Glomerular endothelial cell (primary cell): Measurements from ENCODE around the gene TMPRSS13. TPM values are rescaled to one million over a fixed set of nuclear protein-coding genes. Genes with fewer than 3 reads are reported as not detected.

Source experiments
- DNase-seq: peaks from one replicate; pipeline ENCODE4 v3.0.0-alpha.2; 2011; ENCODE audit warnings: low read depth, low spot score; ENCODE audit errors: extremely low read depth
- total RNA-seq: library from RNA; depleted of rRNA; stranded (reverse); fragments of >200 nt; gene quantifications from 2 replicates; pipeline ENCODE4 v1.2.3, GENCODE V29; 2015

Gene TMPRSS13
- total RNA-seq, 1 donor from 2014 or later, result 0.06 TPM

DNA sequence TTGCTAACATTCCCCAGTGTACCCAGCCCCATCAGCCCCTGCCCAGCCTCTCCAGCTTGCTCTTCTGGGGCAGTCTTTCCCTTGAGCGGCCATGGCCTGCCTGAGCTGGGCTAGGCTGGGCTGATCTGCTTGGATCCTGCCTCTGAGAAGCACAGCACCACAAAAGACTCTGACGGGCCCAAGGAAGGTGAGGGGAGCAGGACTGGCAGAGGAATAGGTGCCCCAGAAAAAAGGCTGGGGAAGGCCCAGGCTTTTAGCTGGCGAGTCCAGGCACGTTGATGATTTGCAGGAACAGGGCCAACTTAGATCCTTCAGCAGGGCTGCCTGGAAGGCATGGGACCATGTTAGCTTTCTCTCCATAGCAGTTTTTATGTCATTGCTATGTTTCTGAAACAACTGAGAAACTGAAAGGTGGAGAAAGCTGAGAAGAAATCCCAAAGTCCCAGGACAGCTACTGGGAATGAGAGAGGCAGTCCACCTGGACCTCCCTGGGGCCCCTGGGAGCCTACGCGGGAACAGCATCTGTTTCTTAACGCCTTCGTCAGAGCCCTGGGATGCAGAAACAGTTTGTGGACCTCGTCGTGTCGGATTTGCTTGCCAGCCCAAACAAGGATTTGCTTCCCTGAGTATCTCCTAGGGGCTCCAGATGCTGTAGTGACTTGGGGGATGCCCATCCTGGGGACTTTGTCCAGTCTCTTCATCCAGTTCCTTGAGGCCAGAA is 28.3 kb downstream of the TMPRSS13 start:
- no peak for DNase-seq

DNA sequence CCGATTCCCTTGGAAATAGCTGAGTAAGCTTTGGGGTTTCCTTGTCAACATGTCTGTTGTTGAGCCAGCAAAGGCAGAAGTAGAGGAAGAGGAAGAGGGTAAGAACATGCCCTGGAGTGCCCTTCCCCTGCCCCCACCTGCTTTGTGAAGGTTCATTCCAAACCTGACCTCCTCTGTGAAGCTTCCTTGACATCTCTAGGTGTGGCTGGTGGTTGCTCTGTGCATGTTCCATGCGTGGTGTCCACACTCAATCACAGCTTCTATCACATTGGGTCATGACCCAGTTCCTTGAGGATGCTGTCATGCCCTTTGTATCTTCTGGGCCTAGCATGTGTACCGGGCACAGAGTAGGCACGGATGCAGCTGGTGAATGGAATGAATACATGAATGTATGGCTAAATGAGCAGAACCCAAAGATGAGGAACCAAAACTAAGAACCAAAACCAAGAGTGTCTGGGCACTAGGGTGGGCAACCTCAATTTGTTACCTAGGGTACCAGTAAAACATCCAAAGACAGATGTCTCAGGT is 29.0 kb downstream of the TMPRSS13 start:
- no peak for DNase-seq

DNA sequence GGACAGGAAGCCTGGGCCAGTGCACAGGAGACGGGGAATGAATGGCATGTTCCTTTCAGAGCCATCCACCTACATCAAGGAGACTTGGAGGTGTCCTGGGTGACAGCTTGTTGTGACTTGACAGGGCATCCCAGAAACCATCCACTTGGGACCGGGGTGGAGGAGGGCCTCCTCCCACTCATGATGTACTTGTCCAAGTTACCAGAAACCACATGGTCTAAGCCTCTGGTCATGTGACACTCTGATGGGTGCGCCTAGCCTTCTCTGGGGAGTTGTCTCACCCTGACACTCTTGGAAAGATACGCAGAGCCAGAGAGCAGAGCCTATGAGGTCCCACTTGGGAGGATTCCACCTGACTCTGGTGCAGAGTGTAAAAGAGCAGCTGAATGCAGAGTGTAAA is 31.1 kb downstream of the TMPRSS13 start:
- no peak for DNase-seq

DNA sequence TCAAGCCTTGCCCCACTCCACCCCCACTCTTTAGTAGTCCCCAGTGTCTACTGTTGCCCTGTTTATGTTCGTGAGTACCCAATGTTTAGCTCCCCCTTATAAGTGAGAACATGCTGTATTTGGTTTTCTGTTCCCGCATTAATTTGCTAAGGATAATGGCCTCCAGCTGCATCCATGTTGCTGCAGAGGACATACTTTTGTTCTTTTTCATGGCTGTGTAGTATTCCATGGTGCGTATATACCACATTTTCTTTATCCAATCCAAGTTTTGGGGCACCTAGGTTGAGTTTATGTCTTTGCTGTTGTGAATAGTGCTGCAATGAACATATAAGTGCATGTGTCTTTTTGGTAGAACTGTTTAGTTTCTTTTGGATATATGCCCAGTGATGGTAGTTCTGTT is 36.6 kb downstream of the TMPRSS13 start:
- DNase-seq, result no peak

DNA sequence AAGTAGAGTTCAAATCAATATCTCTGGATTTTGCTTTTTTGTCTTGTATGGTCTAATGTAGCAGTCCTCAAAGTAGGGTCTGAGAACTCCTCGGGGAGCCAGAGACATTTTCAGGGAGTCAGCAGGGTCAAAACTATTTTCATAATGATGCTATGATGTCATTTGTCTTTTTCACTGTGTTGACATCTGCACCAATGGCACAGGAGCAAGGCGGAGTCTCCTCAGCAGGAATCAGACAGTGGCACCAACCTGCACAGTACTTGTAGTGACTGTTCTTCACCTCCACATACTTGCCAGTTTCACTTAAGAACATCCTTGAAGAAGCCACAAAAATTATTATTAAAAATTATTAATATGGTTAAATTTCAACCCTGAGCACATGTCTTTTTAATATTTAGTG is 37.8 kb downstream of the TMPRSS13 start:
- DNase-seq, result no peak

DNA sequence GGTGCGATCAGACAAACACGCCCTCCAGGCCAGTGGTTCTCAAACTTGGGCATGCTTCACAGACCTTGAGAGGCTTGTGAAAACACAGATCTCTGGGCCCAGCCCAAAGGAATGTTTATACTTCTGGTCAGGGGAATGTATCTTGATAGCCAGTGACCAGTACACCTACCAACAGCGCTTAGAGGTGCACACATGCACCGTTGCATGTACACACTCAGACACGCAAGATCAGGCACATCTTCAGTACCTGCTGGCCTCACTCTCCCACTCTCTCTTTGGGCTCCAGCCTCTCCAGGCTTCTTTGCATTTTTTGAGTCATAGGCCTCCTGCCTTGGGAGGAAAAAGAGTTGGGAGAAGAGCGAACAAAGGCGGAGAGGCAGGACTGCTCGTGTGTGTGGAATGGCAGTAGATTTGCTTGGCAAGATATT is 41.0 kb downstream of the TMPRSS13 start:
- no peak for DNase-seq

DNA sequence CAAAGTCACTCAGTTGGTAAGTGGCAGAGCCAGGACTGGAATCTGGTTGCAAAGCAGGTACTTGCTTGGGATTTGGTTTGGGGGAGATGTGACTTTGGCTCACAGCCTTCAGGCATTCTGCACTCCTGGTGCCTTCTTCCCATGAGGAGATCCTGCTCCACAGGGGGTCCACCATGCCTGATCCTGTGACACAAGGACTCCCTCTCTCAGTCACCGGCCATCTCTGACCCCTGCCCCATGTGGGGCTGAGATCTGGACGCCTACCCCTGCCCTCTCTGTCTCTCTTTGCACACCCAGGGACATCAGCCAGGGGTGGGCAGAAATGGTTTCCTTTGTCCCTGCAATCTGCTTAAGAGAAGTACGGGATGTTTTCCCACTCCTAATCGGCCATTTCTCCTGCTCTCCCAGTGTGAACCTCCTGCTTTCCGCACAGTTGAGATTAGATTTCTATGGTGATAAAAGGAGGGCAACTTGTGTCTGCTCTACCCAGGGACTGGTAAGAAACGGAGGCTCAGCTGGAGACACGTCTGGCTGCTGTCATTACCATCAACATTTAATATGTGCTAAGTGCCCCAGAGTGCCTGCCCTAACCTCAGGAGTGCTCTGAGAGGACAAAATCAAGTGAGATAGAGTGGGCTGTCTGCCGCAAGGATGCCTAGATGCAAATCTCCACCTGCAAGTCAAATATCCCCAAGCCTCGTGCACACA is 41.6 kb downstream of the TMPRSS13 start:
- no peak for DNase-seq

DNA sequence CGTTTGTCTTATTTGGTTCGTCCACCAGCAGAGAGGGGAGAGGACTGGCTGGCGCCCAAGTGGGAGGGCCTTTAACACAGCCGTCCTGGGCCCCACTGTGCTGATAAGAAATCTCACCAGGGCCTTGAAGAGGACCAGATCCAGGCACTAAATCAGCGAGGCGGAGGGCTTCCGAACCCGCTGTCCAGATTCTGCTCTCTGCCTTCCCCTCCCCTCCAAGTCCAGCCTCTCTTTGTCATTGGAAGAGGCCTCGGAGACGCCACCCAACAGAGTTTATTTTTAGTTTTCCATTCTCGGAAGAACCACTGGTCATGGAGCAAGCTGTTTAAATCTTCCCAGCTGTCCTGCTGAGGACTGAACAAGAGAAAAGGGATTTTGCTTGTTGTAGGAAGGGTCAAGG is 43.4 kb downstream of the TMPRSS13 start:
- no peak for DNase-seq

DNA sequence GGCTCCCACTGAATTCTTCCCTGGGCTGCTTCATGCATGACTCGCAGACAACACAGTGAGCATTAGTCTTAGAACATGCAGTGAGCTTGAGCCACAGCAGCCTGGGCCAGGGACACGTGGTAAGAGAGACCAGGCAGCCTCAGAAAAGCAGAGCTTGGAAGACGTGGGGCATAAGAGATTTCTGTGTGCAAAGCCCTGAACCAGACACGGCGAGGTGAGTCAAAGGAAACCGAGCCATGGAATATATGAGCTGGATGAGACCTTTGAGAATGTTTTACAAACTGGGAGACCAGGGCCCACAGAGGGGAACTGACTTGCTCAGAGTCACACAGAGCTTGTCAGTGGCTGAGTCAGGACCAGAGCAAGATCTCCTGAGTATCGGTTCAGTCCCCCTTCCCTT is 44.2 kb downstream of the TMPRSS13 start:
- no peak for DNase-seq

DNA sequence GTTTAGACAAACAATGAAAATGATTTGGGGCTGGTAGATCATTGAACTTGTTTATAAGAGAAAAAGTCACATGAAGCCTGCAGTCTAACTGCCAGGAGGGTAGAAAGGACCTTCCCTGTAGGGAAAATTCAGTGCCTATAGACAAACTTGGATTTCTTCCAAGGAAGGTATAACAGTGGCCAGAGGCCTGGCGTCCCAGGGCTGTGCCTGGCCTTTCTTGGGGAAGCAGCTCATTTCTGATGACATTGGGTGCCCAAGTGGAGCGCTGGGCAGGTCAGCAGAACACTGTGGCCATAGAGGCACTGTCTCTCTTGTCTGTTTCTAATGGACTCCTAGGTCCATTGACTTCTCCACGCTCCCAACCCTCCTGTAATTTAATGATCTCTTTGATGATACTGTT is 46.1 kb downstream of the TMPRSS13 start:
- no peak for DNase-seq

DNA sequence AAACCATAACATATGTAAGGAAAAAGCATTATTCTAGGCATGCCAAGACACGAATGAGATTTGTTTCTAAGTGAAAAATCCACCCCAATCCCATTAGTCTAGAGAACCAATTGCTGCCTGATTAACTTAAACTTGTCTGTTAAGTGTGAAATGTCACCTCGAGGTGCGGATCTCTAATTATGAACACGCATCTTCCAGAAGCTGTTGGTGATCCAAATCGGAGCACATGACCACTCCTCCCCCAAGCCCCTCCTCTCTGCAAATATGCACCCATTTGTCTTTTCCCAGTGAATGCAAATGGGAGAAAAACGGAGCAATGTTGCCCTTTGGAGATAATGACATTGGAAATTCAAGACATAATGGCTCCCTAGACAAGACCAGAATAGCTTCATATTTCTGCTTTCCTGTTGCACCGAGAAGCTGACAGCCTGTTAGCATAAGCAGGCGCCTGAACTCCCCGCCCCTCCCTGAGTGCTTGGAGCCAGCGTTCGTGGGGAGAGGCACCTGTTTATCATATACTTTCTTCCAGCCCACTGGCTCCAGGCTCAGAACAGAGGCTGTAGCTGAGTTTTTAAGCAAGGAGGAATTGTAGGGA is 46.8 kb downstream of the TMPRSS13 start:
- no peak for DNase-seq

DNA sequence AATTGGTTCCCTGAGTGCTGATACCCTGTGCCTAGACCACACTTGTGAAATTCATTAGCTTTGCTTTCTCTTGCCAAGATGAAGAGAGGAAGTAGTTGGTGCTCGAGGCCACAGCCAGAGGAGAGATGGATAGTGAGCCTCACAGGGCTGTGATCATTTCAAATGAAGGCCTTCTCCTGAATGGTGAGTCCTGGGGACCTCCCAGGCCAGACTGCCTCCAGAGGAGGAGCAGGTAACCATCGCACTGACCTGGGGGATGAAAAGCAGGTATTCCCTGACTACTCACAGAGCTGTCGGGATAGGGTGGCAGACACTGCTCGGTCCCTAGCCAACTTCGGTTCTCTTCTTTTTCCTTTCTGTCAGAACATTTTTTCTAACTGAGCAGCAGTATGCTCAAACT is 48.0 kb downstream of the TMPRSS13 start:
- DNase-seq, result no peak

DNA sequence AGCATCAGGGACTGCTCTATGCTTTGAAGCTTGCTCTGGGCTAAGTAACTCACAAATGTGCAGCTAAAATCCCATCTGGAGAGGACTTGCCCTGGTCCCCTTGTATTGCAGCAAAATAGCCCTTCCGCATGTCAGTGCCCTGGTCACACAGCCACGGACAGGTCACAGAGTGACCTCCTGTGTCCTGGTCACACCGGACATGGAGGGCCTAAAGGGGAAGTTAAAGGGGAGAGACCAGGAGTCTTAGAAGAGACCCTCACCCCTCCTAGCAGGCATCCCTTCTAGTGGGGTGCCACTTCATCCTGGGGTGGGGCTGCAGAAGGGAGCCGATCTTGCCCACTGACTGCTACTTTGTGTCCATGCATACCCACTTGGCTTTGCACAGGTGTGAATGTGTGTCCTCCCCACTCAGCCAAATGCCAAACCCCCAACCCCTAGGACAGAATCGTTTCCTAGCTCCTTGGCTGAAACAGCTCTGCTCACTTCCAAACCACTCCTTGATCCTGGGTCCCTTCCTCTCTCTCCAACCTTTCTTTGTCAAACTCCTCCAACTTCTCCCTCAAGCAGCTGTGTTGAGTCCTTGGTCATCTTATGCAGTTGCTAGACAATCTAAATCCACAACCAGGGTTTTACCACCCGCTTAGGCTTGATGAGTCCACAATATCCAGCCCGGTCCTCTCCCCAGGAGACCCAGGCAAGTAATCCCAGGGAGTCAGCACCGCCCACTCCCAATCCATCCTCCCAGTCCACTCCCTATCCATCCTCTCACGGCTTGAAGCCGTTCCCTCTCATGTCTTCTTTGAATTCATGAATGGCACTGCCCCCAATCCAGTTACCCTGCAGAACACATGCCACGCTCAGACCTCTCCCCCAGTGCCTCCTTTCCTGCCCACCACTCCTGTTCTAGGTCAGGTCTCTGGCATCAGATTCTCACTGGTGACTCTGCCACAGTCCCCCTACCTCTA is 49.4 kb downstream of the TMPRSS13 start:
- DNase-seq, result no peak

DNA sequence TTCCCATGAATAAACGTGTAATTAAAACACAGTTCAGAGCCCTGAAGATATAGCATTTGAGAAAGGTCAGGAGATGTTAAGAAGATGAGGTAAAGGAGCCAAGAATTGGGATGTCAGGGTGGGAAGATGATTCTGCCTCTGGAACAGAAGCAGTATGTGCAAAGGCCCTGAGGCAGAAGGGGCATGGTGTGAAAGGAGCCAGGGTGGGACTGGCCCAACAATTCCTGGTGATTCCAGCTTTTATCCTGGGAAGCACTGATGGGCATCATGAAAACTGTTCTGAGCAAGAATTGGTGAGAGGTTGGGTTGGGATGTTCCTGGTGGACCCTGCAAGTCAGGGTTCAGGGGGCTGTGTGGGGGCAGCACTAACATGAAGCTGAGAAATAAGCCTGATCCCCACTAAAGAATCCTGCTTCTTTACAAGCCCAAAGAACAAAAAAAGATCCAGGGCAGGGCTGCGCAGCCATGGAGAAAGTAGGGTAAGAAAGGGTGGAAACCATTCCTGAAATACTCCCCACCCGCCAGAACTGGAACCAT is 50.2 kb downstream of the TMPRSS13 start:
- DNase-seq, result no peak

DNA sequence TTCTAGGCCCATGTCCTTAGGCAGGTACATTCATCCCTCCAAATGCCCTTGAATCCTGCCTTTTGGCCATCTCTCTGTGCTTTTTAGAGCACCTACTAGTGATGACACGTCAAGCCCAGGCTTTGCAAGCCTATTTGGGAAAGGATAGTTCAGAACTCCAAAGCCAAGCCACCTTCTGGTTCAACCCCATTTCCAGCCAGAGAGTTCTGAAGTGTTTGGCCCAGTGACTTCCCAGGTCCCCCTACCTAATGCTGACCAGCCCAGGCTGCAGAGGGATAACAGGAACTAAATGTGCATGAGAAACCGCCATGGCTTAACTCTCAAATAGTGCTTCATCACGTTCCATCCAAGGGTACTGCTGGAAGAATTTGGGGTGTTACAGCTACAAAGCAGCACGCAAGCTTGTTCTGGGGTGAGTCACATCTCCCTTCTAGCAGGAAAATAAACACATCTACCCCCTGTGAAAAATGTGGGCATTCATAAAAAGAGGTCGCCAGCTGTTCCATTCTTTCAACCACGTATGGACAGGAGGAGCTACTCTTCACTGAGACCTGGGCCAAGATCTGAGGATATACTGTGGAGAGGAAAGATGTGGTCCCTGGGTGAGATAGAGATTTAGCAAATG is 50.8 kb downstream of the TMPRSS13 start:
- no peak for DNase-seq

DNA sequence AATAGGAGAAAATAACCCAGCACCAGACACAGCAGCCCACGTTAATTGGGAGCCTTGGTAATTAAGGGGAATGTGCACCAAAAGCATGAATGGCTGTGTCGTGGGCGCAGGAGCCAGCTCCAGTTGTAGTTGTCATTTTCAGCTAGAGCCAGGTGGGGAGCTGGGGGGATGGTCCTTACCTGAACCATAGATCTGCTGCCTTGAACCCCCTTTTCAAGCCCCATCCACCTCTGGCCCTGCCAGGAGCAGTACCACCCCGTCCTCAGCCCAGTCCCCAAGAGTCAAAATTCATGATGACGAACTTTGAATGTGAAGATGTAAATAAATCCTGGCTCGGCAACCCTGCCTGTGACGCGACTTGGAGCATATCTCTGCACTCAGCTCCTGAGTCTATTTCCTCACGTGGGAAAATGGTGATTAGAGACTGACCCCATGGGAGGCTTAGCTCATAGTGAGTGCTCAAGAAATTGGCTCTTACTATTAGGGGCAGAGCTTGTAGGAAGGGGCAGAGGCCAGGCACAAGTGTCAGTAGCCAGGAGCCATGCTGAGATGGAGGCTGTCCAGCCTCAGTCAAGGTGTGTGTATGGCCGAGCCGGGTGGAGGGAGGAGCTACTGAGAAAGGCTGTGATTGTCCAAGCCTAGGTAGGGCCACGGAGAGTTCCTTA is 52.0 kb downstream of the TMPRSS13 start:
- DNase-seq, result no peak

DNA sequence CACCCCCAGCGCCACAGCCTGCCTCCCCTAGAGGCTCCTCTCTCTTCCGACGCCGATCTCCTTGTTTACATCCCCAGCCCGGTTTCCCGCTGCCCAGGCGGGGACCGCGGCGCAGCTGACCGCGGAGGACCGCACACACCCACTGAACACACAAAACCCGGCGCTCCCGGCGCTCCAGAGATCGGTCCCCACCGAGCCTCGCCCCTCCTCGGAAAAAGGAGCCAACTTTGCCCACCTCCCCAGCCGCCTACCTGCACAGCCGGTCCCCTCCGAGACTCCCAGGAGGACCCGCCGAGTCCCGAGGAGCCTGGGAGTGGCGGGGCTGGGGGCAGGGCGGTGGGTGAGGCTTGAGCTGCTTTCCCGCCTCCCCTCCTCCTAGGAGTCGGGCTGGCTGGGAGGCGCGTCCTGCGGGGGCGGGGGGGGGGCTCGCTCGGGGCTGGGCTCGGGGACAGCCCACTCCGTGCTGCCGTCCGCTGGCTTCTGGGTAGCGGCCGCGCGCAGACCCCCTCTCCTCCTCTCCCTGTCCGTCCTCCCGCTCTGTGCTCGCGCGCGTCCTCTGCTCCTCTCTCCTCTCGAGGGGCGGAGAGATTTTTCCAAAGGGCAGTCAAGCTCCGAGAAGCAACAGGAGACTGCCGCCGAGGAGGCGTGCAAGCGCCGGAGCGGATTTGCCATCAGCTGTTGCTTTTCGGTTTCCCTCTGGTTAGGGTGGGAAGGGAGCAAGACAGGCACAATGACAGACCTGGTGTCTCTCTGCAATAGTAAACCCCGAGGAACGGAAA is 52.7 kb downstream of the TMPRSS13 start, which contains the start of gene FXYD6:
Gene FXYD6, minus strand, starts transcription at position 318 of the 779 bp plus-strand sequence. CDS start 33,882 bp downstream, outside the sequence.
- DNase-seq, result no peak

DNA sequence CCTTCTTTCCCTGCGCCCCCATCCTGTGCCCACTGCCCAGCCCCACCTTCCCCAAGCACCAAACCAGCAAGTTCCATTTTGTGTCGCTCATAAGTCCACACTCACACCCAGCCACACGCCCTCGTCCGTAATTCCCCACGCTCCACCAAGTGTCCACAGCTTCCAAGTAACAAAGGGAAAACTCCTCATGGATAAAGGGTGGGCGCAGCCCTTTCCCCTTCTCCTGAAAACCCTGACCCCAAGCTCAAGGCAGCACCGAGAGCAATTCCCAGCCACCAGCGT is 53.2 kb downstream of the TMPRSS13 start:
- DNase-seq, result no peak
